HG03025 (cell line): ENCODE data around the gene MB21D2.

Experiments
- ATAC-seq: cut with Tn5 transposase; IDR thresholded peaks from one replicate; pipeline ENCODE4 v1.9.1; 2021; ENCODE audit warnings: mild to moderate bottlenecking, moderate library complexity; ENCODE audit not compliant: unreplicated experiment, low FRiP score

Gene MB21D2

DNA sequence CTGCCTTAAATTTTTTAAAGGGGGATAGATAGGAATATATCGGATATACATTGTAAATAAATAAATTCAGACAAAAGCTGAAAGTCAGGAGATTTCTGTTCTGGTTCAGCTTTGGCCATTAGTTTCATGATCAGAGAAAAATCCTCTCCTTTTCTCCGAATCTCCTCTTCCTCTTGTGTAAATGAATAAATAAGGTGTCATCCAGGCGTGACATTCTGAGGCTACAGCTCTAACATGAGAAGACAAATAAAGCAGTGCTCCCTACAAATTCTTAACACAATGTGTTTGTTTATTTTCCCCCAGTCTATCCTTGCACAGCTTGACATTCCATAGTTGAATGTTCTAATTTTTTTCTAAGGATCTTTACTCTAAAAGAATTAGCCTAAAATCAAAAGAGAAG is 9.4 kb upstream of the MB21D2 start:
- ATAC-seq, result no peak

DNA sequence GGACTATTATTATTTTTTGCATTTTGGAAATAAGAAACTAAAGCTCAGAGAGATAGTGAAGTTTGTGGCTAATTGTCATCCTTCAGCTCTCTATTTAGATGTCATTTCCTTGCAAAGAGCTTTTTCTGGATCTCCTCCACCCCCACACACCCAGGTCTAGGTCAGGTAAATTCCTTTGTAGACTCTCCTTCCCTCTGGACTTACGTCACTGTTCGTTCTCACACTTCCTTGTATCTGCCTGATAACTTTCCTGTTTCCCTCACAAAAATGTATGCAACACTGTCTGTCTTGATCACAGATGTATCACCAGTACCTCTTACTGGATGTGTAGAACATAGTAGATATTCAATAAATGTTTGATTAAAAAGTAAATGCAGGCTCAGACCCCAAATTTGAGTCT is 6.1 kb upstream of the MB21D2 start:
- no peak for ATAC-seq

- ATAC-seq, result no peak
Observed at GRCh38 chr3:192921793-192922192, 4.1 kb upstream of the MB21D2 start.

- ATAC-seq, result no peak
Observed at GRCh38 chr3:192920411-192920810, 2.8 kb upstream of the MB21D2 start.

DNA sequence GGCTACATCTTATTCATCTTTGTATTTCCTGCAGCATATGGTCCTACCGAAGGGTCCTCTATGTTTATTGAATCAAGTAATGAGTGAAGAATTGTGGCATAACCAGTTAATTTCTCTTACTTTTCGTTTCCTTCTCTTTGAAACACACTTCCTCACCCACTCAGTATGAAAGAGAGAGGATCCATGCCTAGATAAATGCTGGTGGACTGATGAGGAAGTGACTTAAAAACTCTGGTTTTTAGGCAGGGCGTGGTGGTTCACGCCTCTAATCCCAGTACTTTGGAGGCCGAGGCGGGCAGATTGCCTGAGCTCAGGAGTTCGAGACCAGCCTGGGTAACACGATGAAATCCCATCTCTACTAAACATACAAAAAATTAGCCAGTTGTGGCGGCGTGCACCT is 2.2 kb upstream of the MB21D2 start:
- ATAC-seq, result no peak

- no peak for ATAC-seq
Observed at GRCh38 chr3:192918275-192918588, 576 bp upstream of the MB21D2 start.

DNA sequence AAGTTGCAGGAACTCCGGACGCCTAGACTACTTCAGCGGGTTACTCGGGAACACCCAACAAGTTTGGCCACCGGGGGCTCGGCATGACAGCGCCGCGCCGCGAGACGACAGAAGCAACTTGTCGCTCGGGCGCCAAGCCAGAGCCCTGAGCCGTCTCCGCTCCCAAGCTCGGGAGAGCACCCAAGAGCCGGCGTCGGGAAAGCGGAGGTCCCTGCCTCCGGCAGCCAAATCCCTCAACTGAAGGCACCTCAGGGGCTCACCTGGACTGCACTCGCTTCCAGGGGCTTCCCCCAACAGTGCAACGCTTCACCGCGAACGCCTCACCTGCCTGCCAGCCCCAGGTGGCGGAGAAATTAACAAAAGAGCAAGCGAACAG is 640 bp downstream of the MB21D2 start:
- ATAC-seq, result peak; percentile 38

- ATAC-seq, result peak; percentile 8
Observed at GRCh38 chr3:192916371-192917027, 1.2 kb downstream of the MB21D2 start.

GRCh38 chr3:192915722-192916121 is 1.9 kb downstream of the MB21D2 start:
- no peak for ATAC-seq

DNA sequence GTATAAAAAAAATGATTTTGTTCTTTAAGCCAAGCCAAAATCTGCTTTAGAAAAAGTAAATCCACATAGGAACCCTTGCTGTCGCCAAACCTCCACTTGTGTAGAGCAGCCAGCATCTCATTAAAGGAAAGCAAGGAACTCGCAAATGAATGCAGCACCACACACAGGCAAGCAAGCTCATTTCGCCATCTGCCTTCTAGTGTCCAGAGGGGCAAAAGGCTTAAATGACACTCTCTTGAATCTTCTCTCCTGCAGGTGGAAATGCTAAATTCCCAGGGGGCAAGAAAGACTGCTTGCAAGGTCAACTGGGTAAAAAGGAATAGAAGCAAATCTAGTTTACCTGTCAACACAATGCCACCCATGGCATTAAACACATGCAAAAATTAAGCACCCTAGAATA is 2.4 kb downstream of the MB21D2 start:
- no peak for ATAC-seq

- ATAC-seq, result no peak
Observed at GRCh38 chr3:192914848-192915247, 2.8 kb downstream of the MB21D2 start.

DNA sequence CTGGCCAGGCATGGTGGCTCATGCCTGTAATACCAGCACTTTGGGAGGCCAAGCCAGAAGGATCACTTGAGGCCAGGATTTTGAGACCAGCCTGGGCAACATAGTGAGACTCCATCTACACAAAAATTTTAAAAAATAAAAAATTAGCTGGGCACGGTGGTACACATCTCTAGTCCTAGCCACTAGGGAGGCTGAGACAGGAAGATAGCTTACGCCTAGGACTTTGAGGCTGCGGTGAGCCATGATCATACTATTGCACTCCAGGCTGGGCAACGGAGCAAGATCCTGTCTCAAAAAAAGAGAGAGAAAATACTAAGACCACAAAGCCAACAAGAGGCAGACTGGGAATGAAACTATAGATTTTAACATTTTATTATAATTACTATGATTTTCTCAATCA is 4.1 kb downstream of the MB21D2 start:
- ATAC-seq, result no peak

DNA sequence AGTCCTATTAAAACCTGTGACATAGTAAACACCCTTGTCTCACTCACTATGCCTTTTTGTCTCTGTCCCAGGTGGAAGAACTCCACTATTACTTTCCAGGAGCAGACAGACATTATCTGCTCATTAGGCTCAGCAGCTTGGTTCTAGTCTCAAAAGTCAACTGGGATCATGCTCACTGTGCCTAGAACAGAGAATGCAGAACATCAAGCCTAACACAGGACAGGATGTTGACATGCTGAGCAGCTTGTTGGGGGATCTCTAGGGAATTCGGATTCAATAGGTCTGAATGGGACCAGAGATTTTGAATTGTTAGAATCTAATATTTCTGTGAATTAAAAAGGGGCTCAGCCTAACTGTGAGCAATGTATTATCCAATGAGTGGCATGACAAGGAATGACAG is 6.4 kb downstream of the MB21D2 start:
- ATAC-seq, result no peak

DNA sequence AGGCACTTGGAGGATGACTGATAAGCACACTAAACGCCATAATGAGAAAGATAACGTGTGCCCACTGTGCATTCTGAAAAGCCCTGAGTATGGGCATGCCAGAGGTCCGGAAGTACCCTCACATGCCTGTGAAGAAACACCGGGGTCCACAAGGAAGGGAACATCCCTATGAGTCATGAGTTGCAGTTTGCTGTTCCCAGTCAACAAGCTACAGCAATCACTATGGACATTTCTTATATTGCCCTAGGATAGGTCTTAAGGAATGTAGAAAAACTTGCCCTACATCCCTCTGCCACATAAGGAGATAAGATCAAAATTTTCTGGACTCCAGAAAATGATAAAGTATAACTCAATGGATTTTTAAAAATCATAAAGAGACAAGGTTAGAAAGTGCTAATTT is 9.9 kb downstream of the MB21D2 start:
- no peak for ATAC-seq

- ATAC-seq, result no peak
Observed at GRCh38 chr3:192906940-192907339, 10.7 kb downstream of the MB21D2 start.

- ATAC-seq, result no peak
Observed at GRCh38 chr3:192905980-192906678, 11.5 kb downstream of the MB21D2 start.

DNA sequence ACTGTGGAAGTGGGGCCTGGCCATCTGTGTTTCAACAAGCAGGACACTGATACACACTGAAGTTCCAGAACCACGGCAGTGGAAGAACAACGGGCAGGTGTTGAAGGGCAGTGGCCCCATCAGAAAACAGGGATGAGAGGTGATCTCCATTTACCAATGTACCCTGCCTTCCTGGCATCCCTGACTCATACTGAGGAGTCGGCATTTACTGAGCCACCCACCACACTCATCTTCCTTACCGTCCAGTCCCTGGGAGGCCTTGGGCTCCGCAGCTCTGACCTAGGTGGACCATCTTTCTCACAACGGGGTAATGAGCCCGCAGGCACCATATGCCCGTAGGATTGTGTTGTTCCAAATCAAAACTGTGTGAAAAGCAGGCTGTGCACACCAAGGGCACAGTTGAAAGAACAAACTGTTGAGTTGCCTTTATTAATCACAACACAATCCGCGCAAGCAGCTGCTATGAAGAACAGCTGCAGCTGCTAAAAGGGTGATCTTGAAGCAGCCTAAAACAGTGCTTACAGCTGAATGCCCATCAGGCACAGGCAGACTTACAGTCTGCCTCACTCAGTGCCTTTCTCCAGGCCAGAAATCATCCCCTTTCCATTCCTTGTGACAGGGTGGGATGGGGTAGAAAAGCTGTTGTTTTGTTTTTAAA is 12.9 kb downstream of the MB21D2 start:
- no peak for ATAC-seq

- no peak for ATAC-seq
Observed at GRCh38 chr3:192902549-192902948, 15.1 kb downstream of the MB21D2 start.

GRCh38 chr3:192901435-192901834 is 16.2 kb downstream of the MB21D2 start:
- no peak for ATAC-seq

- ATAC-seq, result no peak
Observed at GRCh38 chr3:192899540-192899982, 18.1 kb downstream of the MB21D2 start.

GRCh38 chr3:192897005-192897404 is 20.7 kb downstream of the MB21D2 start:
- ATAC-seq, result no peak

GRCh38 chr3:192896208-192896607 is 21.4 kb downstream of the MB21D2 start:
- ATAC-seq, result no peak
